ENCODE measurements around the gene MYO15A. TPM values are rescaled to one million over a fixed set of nuclear protein-coding genes. Genes with fewer than 3 reads are reported as not detected.

Gene MYO15A
- total RNA-seq, 2 donors from 2014 or later: 0.65 to 1.4 TPM

DNA sequence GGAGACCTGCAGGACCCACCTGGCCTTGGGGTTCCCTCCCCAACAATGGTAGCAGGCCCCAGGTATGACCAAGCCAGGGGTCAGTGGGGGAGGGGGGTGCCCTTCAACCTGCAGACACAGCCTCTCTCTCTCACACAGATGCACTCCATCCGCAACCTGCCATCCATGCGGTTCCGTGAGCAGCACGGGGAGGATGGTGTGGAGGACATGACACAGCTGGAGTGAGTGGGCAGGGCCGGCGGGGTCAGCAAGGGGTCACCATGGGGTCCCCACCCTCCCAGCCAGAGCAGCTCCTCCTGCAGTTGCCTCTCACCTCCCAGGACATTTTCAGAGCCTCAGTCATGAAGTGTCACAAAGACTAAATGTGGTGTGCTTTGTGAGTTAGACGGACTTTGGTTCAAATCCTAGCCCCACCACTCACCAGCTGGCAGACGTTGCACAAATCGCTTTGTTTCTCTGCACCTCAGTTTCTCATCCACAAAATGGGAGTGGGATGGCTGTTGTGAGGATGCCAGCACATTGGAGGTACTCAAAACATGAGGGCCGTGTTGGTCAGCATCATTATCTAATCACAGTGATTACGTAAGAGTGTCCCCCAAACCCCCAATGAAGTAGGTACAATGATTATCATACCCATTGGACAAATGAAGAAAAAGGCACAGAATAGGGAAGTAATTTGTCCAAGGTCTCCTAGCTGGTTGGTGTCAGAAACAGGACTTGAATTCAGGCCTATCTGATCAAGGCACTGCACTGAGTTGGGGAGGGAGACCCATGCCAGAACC lies 16.0 kb downstream of the MYO15A start:
- H3K9me3 ChIP-seq (ENCODE audit: control insufficient read depth, low read length, poor library complexity, severe bottlenecking): no peaks in the 10 kb centered on the region
- Mint-ChIP-seq H3K36me3 (ENCODE audit: low read depth) (no peaks in the 10 kb centered on the region), H3K27ac (no peak overlapping the region), H3K27me3 (no peaks in the 10 kb centered on the region), H3K4me3 (no peak overlapping the region), H3K4me1 (peaks cover 2% of the 10 kb centered on the region)
- ATAC-seq (no peak), DNase-seq (no peak)

DNA sequence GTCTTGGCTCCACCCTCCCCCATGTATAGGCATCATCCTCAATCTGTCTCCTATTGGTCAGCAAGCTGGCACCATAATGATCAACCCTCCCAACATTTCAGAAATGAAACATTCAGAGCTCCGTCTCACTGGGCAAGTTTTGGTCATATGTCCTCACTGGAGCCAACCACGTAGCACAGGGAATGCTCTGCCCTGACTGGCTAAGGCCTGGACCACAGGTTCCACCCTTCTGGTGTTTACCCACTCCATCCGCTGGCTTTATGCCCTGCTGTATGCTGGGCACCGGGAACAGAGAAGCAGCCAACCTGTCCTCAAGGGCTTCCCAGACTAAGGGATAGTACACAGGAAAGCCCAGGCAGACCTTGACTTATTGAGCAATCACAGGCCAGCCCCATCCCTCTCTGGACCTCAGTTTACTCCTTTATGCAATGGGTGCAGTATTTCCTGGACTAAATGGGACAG lies 20.5 kb downstream of the MYO15A start:
- H3K4me3 Mint-ChIP-seq: no peak overlapping the region
- ATAC-seq: no peak

GRCh38 chr17:18132711-18133110 lies 24.2 kb downstream of the MYO15A start:
- ATAC-seq (no peak), DNase-seq (no peak)
- Mint-ChIP-seq H3K27me3 (no peaks in the 10 kb centered on the region), H3K27ac (no peak overlapping the region), H3K4me3 (no peak overlapping the region), H3K36me3 (ENCODE audit: low read depth) (no peaks in the 10 kb centered on the region), H3K4me1 (peaks cover 5% of the 10 kb centered on the region)
- no peaks in the 10 kb centered on the region for H3K9me3 ChIP-seq (ENCODE audit: control insufficient read depth, low read length, poor library complexity, severe bottlenecking)

More for the DNA sequence above, 20.5 kb downstream of the MYO15A start:
- H3K9me3 ChIP-seq (ENCODE audit: control insufficient read depth, low read length, poor library complexity, severe bottlenecking): no peaks in the 10 kb centered on the region
- Mint-ChIP-seq H3K4me1 (peaks cover 2% of the 10 kb centered on the region), H3K27ac (no peak overlapping the region), H3K36me3 (ENCODE audit: low read depth) (no peaks in the 10 kb centered on the region), H3K27me3 (no peaks in the 10 kb centered on the region)
- no peak for DNase-seq

DNA sequence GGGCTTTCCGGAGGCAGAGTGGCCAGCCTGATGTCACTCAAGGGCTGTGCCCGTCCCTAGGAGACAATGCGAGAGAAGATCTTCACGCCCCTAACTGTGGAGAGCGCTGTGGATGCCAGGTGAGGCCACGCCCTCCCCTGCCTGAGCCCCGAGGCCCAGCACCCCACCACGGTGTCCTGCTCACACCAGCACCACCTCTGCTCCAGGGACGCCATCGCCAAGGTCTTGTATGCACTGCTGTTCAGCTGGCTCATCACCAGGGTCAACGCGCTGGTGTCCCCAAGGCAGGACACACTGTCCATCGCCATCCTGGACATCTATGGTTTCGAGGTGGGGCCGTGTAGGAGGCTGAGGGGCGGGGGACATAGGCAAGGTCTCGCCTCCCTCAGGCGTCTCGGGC lies 27.8 kb downstream of the MYO15A start:
- Mint-ChIP-seq H3K27me3 (peaks cover 7% of the 10 kb centered on the region), H3K4me3 (no peak overlapping the region), H3K4me1 (peaks cover 8% of the 10 kb centered on the region), H3K36me3 (ENCODE audit: low read depth) (no peaks in the 10 kb centered on the region), H3K27ac (no peak overlapping the region)
- no peaks in the 10 kb centered on the region for H3K9me3 ChIP-seq (ENCODE audit: control insufficient read depth, low read length, poor library complexity, severe bottlenecking)
- DNase-seq (no peak), ATAC-seq (no peak)

GRCh38 chr17:18138065-18138749 lies 29.7 kb downstream of the MYO15A start:
- Mint-ChIP-seq H3K27me3 (peaks cover 7% of the 10 kb centered on the region), H3K4me1 (peaks cover 8% of the 10 kb centered on the region), H3K36me3 (ENCODE audit: low read depth) (no peaks in the 10 kb centered on the region), H3K4me3 (no peak overlapping the region), H3K27ac (no peak overlapping the region)
- H3K9me3 ChIP-seq (ENCODE audit: control insufficient read depth, low read length, poor library complexity, severe bottlenecking): no peaks in the 10 kb centered on the region
- no peak for DNase-seq
- no peak for ATAC-seq

- Mint-ChIP-seq H3K27me3 (peaks cover 7% of the 10 kb centered on the region), H3K4me3 (no peak overlapping the region), H3K36me3 (ENCODE audit: low read depth) (no peaks in the 10 kb centered on the region), H3K4me1 (peaks cover 8% of the 10 kb centered on the region), H3K27ac (no peak overlapping the region)
- no peak for ATAC-seq
- H3K9me3 ChIP-seq (ENCODE audit: control insufficient read depth, low read length, poor library complexity, severe bottlenecking): no peaks in the 10 kb centered on the region
- no peak for DNase-seq
Measured at GRCh38 chr17:18139092-18139491, 30.5 kb downstream of the MYO15A start.

DNA sequence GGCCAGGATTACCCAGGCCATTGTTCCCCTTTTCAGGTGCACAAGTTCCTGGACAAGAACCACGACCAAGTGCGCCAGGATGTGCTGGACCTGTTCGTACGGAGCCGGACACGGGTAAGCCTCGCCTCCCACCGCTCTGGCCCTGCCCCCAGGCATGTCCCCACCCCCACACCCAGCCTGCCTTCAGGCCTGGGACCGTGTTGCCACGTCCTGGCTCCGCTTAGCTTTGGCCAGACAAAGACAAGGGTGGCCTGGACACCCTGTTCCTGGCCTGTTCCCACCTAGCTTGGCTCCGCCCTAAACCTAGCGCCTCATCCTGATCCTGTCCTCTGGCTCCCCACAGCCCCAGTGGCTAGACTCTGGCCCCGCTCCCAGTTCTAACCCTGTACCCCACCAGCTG lies 30.9 kb downstream of the MYO15A start:
- no peak for DNase-seq
- no peaks in the 10 kb centered on the region for H3K9me3 ChIP-seq (ENCODE audit: control insufficient read depth, low read length, poor library complexity, severe bottlenecking)
- H3K27ac Mint-ChIP-seq: no peak overlapping the region
- no peak for ATAC-seq
- peaks cover 8% of the 10 kb centered on the region for H3K4me1 Mint-ChIP-seq
- H3K27me3 Mint-ChIP-seq: peaks cover 7% of the 10 kb centered on the region
- H3K4me3 Mint-ChIP-seq: no peak overlapping the region
- no peaks in the 10 kb centered on the region for H3K36me3 Mint-ChIP-seq (ENCODE audit: low read depth)

- DNase-seq: no peak
- no peaks in the 10 kb centered on the region for H3K9me3 ChIP-seq (ENCODE audit: control insufficient read depth, low read length, poor library complexity, severe bottlenecking)
- Mint-ChIP-seq H3K4me3 (no peak overlapping the region), H3K36me3 (ENCODE audit: low read depth) (no peaks in the 10 kb centered on the region), H3K4me1 (peaks cover 8% of the 10 kb centered on the region), H3K27me3 (peaks cover 7% of the 10 kb centered on the region), H3K27ac (no peak overlapping the region)
- no peak for ATAC-seq
Measured at GRCh38 chr17:18139949-18140348, 31.4 kb downstream of the MYO15A start.

DNA sequence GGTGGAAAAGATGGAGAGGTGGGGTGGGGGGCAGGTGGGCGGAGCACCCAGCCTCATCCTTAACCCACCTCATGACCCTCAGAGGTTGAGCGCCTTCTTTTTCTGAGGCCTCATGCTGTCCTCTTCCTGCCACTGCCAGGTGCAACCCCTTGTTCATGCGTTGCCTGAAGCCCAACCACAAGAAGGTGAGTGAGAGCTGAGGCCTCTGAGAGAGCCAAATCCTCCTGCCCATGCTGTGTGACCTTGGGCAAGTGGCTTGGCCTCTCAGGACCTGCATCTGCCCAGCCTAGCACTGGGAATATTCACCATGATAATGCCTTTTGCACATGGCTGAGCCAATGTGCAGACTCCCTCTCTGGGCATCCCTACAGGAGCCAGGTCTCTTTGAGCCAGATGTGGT lies 32.1 kb downstream of the MYO15A start:
- peaks cover 8% of the 10 kb centered on the region for H3K4me1 Mint-ChIP-seq
- H3K36me3 Mint-ChIP-seq (ENCODE audit: low read depth): no peaks in the 10 kb centered on the region
- no peak overlapping the region for H3K4me3 Mint-ChIP-seq
- DNase-seq: no peak
- H3K27ac Mint-ChIP-seq: no peak overlapping the region
- H3K27me3 Mint-ChIP-seq: peaks cover 7% of the 10 kb centered on the region
- H3K9me3 ChIP-seq (ENCODE audit: control insufficient read depth, low read length, poor library complexity, severe bottlenecking): no peaks in the 10 kb centered on the region
- no peak for ATAC-seq

DNA sequence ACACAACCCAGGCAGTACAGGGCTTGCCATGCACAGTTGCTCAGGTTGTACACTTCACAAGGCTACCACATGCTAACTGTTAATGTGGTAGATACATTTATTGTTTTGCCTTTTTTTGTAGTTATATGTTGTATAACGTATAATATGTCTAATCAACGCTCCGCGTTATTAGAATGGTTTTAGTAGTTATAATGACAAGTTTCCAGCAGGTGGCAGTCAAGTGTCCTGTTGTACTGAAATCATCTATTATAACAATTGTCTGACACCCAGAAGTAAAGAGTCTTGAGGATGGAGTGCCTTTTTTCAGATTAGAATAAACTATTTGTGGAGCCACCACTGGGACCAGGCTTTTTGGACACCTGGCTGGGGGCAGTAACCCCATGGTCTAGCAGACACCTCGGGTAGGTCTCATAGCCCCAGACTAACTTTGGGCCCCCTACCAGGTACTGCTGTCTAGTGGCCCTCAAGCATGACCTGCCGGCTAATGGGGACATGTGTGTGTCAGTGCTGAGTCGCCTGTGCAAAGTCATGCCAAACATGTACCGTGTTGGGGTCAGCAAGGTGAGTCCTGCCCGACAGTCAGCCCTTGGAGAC lies 32.8 kb downstream of the MYO15A start:
- Mint-ChIP-seq H3K27ac (no peak overlapping the region), H3K27me3 (peaks cover 7% of the 10 kb centered on the region), H3K4me1 (peaks cover 6% of the 10 kb centered on the region), H3K36me3 (ENCODE audit: low read depth) (no peaks in the 10 kb centered on the region), H3K4me3 (no peak overlapping the region)
- no peaks in the 10 kb centered on the region for H3K9me3 ChIP-seq (ENCODE audit: control insufficient read depth, low read length, poor library complexity, severe bottlenecking)
- ATAC-seq: peak; percentile 79
- no peak for DNase-seq

GRCh38 chr17:18142417-18142816 lies 33.9 kb downstream of the MYO15A start:
- DNase-seq: no peak
- Mint-ChIP-seq H3K36me3 (ENCODE audit: low read depth) (no peaks in the 10 kb centered on the region), H3K27ac (no peak overlapping the region), H3K27me3 (peaks cover 7% of the 10 kb centered on the region), H3K4me1 (peaks cover 4% of the 10 kb centered on the region), H3K4me3 (no peak overlapping the region)
- no peak for ATAC-seq
- no peaks in the 10 kb centered on the region for H3K9me3 ChIP-seq (ENCODE audit: control insufficient read depth, low read length, poor library complexity, severe bottlenecking)

DNA sequence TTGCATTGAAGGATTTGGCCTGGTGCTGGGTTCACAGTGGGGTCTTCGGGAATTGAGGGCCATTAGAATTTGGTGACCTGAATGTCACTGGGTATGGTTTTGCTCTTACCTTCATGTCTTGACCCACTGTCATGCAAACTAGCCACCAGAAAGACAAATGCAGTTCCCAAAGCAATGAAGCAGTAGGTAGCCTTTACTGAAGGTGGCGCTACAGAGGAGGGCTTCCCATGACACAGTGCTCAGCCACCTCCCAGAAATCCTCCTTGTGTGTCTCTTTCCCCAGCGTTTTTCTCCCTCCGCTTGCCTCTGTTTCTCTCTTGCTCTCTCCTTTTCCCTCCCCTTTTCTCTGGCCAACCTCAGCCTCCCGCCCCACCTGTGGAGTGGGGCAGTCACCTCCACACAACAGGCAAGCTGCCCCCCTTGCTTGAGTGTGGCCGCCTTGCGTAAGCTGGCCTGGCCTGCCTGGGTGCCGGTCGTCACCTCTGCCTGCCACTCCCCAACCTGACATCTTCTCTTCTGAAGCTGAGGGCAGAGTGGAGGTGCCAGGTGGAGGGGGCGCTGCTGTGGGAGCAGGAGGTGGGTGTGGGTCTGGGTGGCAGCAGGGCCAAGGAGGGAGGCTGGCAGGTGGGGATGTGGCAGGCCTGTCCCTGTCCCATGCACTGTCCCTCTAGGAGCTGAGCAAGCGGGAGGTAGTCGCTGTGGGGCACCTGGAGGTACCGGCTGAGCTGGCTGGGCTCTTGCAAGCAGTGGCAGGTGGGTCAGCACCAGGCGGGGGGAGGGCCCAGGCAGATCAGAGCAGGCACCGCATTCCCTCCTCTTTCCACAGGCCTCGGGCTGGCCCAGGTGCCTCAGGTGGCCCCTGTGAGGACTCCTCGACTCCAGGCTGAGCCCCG lies 34.7 kb downstream of the MYO15A start:
- Mint-ChIP-seq H3K27ac (no peak overlapping the region), H3K4me1 (peaks cover 4% of the 10 kb centered on the region), H3K4me3 (no peak overlapping the region), H3K27me3 (peaks cover 7% of the 10 kb centered on the region), H3K36me3 (ENCODE audit: low read depth) (no peaks in the 10 kb centered on the region)
- H3K9me3 ChIP-seq (ENCODE audit: control insufficient read depth, low read length, poor library complexity, severe bottlenecking): no peaks in the 10 kb centered on the region
- no peak for ATAC-seq
- DNase-seq: no peak

GRCh38 chr17:18144261-18144660 lies 35.7 kb downstream of the MYO15A start:
- ATAC-seq: no peak
- H3K27ac Mint-ChIP-seq: no peak overlapping the region
- H3K9me3 ChIP-seq (ENCODE audit: control insufficient read depth, low read length, poor library complexity, severe bottlenecking): no peaks in the 10 kb centered on the region
- no peak overlapping the region for H3K4me3 Mint-ChIP-seq
- peaks cover 7% of the 10 kb centered on the region for H3K27me3 Mint-ChIP-seq
- peaks cover 4% of the 10 kb centered on the region for H3K4me1 Mint-ChIP-seq
- no peak for DNase-seq
- no peaks in the 10 kb centered on the region for H3K36me3 Mint-ChIP-seq (ENCODE audit: low read depth)

All from T-helper 17 cell (primary cell).